OCI-LY7 (cell line): ENCODE data around the gene CNTF.

Experiments
- EZH2phosphoT487 ChIP-seq: fragments of 200-600 bp; sonication (generic); IDR thresholded peaks from 2 replicates; pipeline ENCODE4 v1.6.1; 2018; ENCODE audit warnings: low read depth, borderline replicate concordance, mild to moderate bottlenecking, mixed run types, antibody characterized with exemption, low read length, moderate library complexity, mixed read lengths
- TF ChIP-seq, protein P1 (sequence below): fragments of 200-600 bp; sonication (generic); conservative IDR thresholded peaks from 2 replicates; pipeline ENCODE4 v1.5.1; 2014; ENCODE audit warnings: mild to moderate bottlenecking, antibody characterized with exemption, low read length, moderate library complexity, mixed read lengths

DNA sequence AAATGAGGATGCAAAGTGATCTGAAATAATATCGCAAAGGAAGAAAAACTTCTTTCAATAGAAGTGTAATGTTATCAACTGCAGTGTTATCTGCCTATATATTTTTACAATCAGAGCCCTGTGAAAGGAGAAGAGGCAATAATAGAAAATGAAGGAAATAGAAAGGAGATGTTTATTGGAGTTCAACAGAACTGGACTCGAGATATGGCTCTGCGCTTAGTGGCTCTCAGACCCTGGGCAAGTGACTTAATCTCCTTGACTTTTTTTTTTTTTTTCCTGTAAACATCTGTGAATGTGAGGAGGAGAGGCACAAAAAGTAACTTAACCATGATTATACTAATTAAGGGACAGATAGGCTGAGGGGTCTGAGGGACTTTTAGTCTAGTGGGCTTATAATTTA, 18.9 kb downstream of the CNTF start:
- TF ChIP-seq, protein P1, sequence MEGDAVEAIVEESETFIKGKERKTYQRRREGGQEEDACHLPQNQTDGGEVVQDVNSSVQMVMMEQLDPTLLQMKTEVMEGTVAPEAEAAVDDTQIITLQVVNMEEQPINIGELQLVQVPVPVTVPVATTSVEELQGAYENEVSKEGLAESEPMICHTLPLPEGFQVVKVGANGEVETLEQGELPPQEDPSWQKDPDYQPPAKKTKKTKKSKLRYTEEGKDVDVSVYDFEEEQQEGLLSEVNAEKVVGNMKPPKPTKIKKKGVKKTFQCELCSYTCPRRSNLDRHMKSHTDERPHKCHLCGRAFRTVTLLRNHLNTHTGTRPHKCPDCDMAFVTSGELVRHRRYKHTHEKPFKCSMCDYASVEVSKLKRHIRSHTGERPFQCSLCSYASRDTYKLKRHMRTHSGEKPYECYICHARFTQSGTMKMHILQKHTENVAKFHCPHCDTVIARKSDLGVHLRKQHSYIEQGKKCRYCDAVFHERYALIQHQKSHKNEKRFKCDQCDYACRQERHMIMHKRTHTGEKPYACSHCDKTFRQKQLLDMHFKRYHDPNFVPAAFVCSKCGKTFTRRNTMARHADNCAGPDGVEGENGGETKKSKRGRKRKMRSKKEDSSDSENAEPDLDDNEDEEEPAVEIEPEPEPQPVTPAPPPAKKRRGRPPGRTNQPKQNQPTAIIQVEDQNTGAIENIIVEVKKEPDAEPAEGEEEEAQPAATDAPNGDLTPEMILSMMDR = no peak
- TF ChIP-seq EZH2phosphoT487 = no peak
